SK-N-SH treated with all-trans-retinoic acid at 6 μM for 48 hours (cell line): ENCODE results near the gene ACIN1.

Source experiments
- CREB5 ChIP-seq: fragments of 250-450 bp; sonication (Bioruptor Pico); IDR thresholded peaks from 2 replicates; pipeline ENCODE4 v1.5.1; 2020; ENCODE audit warnings: low read depth, mild to moderate bottlenecking, moderate library complexity
- PATZ1 ChIP-seq: fragments of 250-450 bp; sonication (Bioruptor Pico); IDR thresholded peaks from 2 replicates; pipeline ENCODE4 v1.8.0; 2020; ENCODE audit warnings: mild to moderate bottlenecking, moderate library complexity, borderline replicate concordance
- ZNF565 ChIP-seq: fragments of 450-650 bp; formaldehyde crosslinking; conservative IDR thresholded peaks from 2 replicates; pipeline ENCODE4 v1.5.0; 2020; ENCODE audit warnings: low read depth, mild to moderate bottlenecking, moderate library complexity

GRCh38 chr14:23121361-23121771 is 26.4 kb upstream of the ACIN1 start:
- TF ChIP-seq PATZ1 (CRISPR knock-in tag) = no peak
- TF ChIP-seq ZNF565 = no peak
- no peak for TF ChIP-seq CREB5 (CRISPR knock-in tag)
